ENCODE results near the gene SMTNL2. TPM values are rescaled to one million over a fixed set of nuclear protein-coding genes. Genes with fewer than 3 reads are reported as not detected.
"Not testable (repeated sequence)": the region's sequence is repeated elsewhere in the genome, so short reads cannot be mapped to it uniquely, and the experiment has no call there.

The SMTNL2 gene
- total RNA-seq, 1 donor from 2014 or later = 1.6 TPM

- intact Hi-C loops (cut with DNase I) = no loop called here
- no peak for DNase-seq (ENCODE audit: low spot score)
- no peak for ATAC-seq
Measured at GRCh38 chr17:4594406-4594805, 10.1 kb downstream of the SMTNL2 start.

DNA sequence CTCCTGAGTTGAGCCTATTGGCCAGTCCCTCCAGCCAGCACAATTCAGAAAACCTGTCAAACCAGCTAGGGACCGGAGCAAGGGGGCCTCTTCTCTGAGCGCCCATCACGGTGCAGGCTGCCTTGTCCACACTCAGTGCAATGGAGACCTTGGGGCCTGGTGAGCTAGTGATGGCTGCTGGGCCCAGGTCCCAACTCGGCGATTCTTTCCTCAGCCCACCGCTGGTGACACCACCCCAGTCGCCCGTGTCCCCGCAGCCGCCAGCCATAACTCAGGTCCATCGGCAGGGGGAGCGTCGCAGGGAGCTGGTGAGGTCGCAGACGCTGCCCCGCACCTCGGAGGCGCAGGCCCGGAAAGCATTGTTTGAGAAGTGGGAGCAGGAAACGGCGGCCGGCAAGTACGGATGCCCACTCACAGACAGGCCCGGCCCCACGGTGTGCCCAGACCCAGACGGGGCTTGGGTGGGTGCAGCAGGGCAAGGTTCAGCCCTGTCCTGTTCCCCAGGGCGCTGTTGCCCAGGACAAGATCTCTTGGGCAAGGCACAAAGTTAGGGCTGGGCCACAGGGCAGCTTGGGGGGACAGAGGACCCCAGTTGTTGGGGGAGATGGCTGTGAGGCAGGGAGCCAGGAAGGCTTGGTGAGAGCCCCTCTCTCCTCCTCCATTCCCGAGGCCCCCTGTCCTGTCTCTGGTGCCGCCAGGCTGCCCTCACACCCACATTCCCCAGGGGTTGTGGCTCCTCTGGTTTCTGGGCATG is 10.8 kb downstream of the SMTNL2 start:
- ATAC-seq = no peak
- intact Hi-C loops (cut with DNase I) = no loop called here
- DNase-seq (ENCODE audit: low spot score) = no peak

DNA sequence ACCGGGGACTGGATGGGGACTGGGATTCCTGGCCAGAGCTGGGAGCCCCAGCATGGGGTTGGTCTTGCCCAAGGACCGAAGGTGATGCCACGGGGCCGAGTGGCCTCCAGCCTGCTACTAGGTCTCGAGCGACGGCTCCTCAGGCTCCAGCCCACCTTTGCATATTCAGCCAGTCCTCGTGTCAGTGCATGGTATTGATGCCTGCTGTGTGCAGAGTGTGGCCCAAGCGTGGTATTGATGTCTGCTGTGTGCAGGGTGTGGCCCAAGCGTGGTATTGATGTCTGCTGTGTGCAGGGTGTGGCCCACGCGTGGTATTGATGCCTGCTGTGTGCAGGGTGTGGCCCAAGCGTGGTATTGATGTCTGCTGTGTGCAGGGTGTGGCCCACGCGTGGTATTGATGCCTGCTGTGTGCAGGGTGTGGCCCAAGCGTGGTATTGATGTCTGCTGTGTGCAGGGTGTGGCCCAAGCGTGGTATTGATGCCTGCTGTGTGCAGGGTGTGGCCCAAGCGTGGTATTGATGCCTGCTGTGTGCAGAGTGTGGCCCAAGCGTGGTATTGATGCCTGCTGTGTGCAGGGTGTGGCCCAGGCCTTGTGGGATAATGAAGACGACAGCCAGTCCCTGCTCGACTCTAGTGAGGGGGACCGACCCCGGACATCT is 11.5 kb downstream of the SMTNL2 start:
- ATAC-seq; DNase-seq (ENCODE audit: low spot score); intact Hi-C loops (cut with DNase I): not testable (repeated sequence)

GRCh38 chr17:4596636-4597380 is 12.5 kb downstream of the SMTNL2 start:
- DNase-seq (ENCODE audit: low spot score) (no peak), ATAC-seq (no peak)
- intact Hi-C loops (cut with DNase I) = no loop called here

GRCh38 chr17:4597975-4598374 is 13.6 kb downstream of the SMTNL2 start:
- DNase-seq (ENCODE audit: low spot score) = no peak
- intact Hi-C loops (cut with DNase I) = no loop called here
- ATAC-seq = no peak

GRCh38 chr17:4598776-4599504 is 14.6 kb downstream of the SMTNL2 start:
- intact Hi-C loops (cut with DNase I) = no loop called here
- ATAC-seq (peak; percentile 79), DNase-seq (ENCODE audit: low spot score) (no peak)

DNA sequence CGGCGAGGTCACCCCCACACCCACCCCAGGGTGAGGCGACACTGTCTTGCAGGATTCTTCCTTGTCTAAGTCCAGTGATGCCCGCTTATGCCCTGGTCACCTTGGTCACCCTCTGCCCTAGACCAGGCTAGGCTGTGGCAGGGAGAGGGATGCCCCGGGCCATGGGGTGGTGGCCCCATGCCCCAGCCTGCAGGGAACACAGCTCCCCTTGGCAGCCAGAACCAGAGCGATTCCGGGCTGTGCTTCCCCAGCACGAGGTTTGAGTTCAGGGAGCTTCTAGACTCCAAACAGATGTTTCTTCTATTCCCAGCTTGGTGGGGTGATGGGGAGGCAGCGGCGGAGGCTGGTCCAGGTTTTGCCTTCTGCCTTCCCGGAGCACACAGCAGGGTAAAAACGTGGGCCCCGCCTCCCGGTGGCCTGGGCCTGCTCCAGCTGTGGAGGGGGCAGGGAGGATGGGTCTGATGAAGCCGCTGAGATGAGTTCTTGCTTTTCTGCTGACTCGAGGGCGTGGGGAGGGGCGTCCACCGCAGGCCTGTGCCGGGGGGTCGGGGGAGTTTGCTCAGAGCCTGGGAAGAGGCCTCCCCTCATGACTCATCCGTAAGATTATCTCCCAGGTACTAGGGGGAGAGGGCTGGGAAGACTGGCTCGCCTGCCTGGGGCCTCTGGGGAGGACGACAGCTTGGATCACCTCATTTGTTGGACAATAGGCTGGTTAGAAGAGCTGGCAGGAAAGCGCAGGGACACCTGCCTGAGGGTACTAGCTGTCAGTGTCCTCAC is 15.4 kb downstream of the SMTNL2 start:
- no peak for DNase-seq (ENCODE audit: low spot score)
- intact Hi-C loops (cut with DNase I) = no loop called here
- ATAC-seq = peak; percentile 58

DNA sequence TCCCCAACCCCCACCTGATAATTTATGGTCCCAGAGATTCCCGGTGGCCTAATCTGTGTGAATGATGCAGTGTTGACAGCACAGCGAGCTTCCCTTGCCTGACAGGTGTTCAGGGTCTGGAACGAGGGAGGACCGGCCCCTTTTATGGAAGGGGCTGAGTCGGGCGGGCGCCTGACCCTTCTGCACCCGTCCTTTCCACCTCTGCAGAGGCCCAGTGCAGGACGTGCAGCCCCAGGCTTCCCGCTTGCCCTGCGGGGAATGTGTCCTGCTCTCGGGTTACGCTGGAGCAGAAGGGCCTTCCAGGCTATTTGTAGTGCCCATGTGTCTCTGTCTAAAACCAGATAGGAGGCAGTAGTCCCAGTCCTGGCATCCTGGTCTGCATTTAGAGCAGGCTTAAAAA is 16.2 kb downstream of the SMTNL2 start:
- intact Hi-C loops (cut with DNase I) = no loop called here
- DNase-seq (ENCODE audit: low spot score) (no peak), ATAC-seq (no peak)

- intact Hi-C loops (cut with DNase I) = no loop called here
- ATAC-seq = no peak
- no peak for DNase-seq (ENCODE audit: low spot score)
Measured at GRCh38 chr17:4601326-4601725, 17.0 kb downstream of the SMTNL2 start.

GRCh38 chr17:4602041-4602440 is 17.7 kb downstream of the SMTNL2 start:
- intact Hi-C loops (cut with DNase I) = no loop called here
- DNase-seq (ENCODE audit: low spot score) (no peak), ATAC-seq (no peak)

- ATAC-seq = peak; percentile 33
- DNase-seq (ENCODE audit: low spot score) = no peak
- intact Hi-C loops (cut with DNase I) = no loop called here
Measured at GRCh38 chr17:4604111-4604644, 19.8 kb downstream of the SMTNL2 start.

DNA sequence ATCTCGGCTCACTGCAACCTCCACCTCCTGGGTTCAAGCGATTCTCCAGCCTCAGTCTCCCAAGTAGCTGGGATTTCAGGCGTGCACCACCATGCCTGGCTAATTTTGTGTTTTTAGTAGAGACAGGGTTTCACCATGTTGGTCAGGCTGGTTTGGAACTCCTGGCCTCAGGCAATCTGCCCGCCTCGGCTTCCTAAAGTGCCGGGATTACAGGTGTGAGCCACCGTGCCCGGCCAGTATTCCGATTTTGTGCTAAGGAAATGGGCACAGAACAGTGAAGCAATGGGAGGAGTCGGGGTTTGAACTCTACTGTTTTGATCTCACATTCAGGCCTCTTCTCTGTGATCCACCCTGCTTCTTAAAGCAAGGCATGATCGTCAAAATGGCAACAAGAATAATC is 20.4 kb downstream of the SMTNL2 start:
- intact Hi-C loops (cut with DNase I); DNase-seq (ENCODE audit: low spot score); ATAC-seq: not testable (repeated sequence)

DNA sequence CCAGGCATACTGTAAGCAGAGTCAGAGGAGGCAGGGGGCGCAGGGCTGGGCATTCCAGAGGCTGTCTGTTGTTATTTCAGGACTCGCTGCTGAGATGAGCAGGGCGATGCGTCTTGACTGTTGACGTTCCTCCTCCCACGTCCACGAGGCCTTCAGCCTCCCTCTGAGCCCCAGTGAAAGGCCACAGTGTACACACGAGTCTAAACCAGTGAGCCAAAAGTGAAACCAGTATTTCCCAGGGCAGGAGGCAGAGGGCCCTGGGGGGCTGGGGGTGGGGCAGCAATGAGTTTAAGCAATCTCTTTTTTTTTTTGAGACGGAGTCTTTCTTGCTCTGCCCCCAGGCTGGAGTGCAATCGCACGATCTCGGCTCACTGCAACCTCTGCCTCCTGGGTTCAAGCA is 21.5 kb downstream of the SMTNL2 start:
- intact Hi-C loops (cut with DNase I) = no loop called here
- DNase-seq (ENCODE audit: low spot score) (no peak), ATAC-seq (peak; percentile 75)

GRCh38 chr17:4607261-4607741 is 23.0 kb downstream of the SMTNL2 start:
- no peak for DNase-seq (ENCODE audit: low spot score)
- ATAC-seq = peak; percentile 56
- intact Hi-C loops (cut with DNase I) = no loop called here

DNA sequence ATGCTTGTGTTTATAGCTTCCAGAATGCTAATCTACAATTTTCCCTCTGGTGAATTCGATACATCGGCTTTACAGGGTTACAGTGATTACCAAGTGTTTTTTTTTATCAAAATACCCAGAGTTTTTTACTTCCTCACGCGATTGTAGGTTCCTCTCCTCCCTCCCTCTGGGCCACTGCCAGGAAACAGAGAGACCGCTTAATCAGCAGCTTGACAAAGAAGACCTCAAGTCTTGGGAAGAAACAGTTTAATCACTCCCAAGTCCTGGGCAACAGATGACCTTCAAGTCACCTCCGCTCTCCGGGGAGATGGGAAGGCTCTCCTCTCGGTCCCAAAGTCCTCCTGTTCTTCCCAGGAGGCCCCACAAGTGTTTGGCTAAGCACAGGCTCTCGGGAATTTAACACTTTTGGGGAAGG is 23.5 kb downstream of the SMTNL2 start:
- DNase-seq (ENCODE audit: low spot score) = peak; percentile 79
- ATAC-seq = peak; percentile 71
- intact Hi-C loops (cut with DNase I) = no loop called here

- DNase-seq (ENCODE audit: low spot score) (no peak), ATAC-seq (no peak)
- intact Hi-C loops (cut with DNase I) = no loop called here
Measured at GRCh38 chr17:4609761-4610160, 25.4 kb downstream of the SMTNL2 start.

- intact Hi-C loops (cut with DNase I) = no loop called here
- ATAC-seq (no peak), DNase-seq (ENCODE audit: low spot score) (no peak)
Measured at GRCh38 chr17:4610162-4610561, 25.8 kb downstream of the SMTNL2 start.

DNA sequence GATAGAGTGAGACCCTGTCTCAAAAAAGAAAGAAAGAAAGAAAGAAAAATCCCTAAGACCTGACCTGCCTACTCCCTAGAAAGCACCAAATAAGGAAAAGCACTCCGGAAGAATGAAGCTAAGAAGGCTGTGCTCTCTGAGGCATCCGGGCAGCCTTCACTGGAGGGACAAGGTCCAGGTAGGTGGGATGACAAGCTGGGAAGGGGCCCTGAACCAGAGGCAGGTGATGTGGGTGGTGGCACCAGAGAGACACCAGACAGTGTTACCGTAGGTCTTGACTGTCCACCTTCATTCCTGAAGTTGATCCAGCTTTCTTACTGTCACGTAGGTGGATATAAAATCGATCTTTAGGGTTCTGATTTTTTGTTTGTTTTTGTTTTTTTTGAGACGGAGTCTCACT is 26.3 kb downstream of the SMTNL2 start:
- no peak for DNase-seq (ENCODE audit: low spot score)
- intact Hi-C loops (cut with DNase I) = no loop called here
- ATAC-seq = no peak
